Measurements from ENCODE around the gene DAP.

- TF ChIP-seq CTCF (IDR thresholded peaks at IDR 0.05) (no peak), EP300 (IDR thresholded peaks at IDR 0.05) (no peak), POLR2AphosphoS5 (IDR thresholded peaks at IDR 0.05) (no peak)
Observed at GRCh38 chr5:10680876-10681481, 80.1 kb downstream of the DAP start.
